K562 (cell line): ENCODE results near the gene TAF1A. TPM values are rescaled to one million over a fixed set of nuclear protein-coding genes. Genes with fewer than 3 reads are reported as not detected.

Experiments
- ATAC-seq: fragments of 200-7000 bp; cut with Tn5 transposase; 3 replicates; pipeline ENCODE4 v1.9.1; 2020; ENCODE audit warnings: moderate library complexity
- BruUV-seq: library from RNA; stranded (reverse); fragments of 400-500 nt; replicated peaks from 2 replicates; lab custom pipeline; 2021; lab: Mats Ljungman, UMichigan
- CTCF ChIA-PET: fragments of 300-600 bp; formaldehyde crosslinking; extraction: SDS; loops from one replicate; lab custom pipeline; 2021; ENCODE audit warnings: low intra/inter-chr PET ratio; lab: Yijun Ruan, JAX
- POLR2A ChIA-PET: fragments of 300-600, 350-650 bp; sonication (Branson Sonifier 250); formaldehyde crosslinking; extraction: SDS; loops from one replicate; lab custom pipeline; 2021; ENCODE audit warnings: antibody characterized with exemption, inconsistent platforms; lab: Yijun Ruan, JAX
- DNase-seq, 4 experiments: peaks; one replicate each; pipeline versions ENCODE4 v3.0.0 to v3.0.0-alpha.2; 2011 to 2018; ENCODE audit warnings: low spot score in 3 of 4, mixed read lengths in 3 of 4; ENCODE audit errors: extremely low read depth in 1 of 4
- FAIRE-seq: peaks from 2 replicates; lab custom pipeline; 2011; peaks lifted over from hg19 to GRCh38; lab: Jason Lieb, UNC
- H2AFZ ChIP-seq: 2 replicates; pipeline ENCODE4 v1.6.0; 2011; ENCODE audit warnings: low read depth, low read length, control low read depth, inconsistent platforms
- H3K27ac ChIP-seq: fragments of 200-600 bp; 3 replicates; pipeline ENCODE4 v1.8.0; 2011; ENCODE audit warnings: low read depth, mild to moderate bottlenecking, control low read depth, inconsistent platforms, low read length, moderate library complexity, mixed read lengths; ENCODE audit errors: extremely low read depth
- H3K27me3 ChIP-seq, 2 experiments: fragments of 300-600 bp in 1 of 2; 2 replicates in 1 of 2; 3 replicates in 1 of 2; pipeline versions ENCODE4 v1.6.0 to v1.8.0; 2011; ENCODE audit warnings: inconsistent platforms in 2 of 2, low read length in 2 of 2, mild to moderate bottlenecking in 1 of 2, mixed read lengths in 1 of 2, moderate library complexity in 1 of 2; ENCODE audit not compliant: control insufficient read depth in 2 of 2, insufficient read depth in 2 of 2
- H3K36me3 ChIP-seq: fragments of 300-600 bp; 3 replicates; pipeline ENCODE4 v1.8.0; 2011; ENCODE audit warnings: mild to moderate bottlenecking, low read length, inconsistent platforms; ENCODE audit not compliant: control insufficient read depth, insufficient read depth
- H3K4me1 ChIP-seq, 2 experiments: fragments of 200-600 bp in 1 of 2; replicated peaks in 1 of 2; 2 replicates in 1 of 2; 3 replicates in 1 of 2; pipeline versions ENCODE4 v1.5.1 to v1.8.0; 2011; ENCODE audit warnings: inconsistent platforms in 2 of 2, low read length in 2 of 2, mild to moderate bottlenecking in 1 of 2, mixed read lengths in 1 of 2, moderate library complexity in 1 of 2; ENCODE audit not compliant: control insufficient read depth in 2 of 2, insufficient read depth in 2 of 2
- H3K4me2 ChIP-seq: 2 replicates; pipeline ENCODE4 v1.6.1; 2011; ENCODE audit warnings: low read length, control low read depth, inconsistent platforms, mixed read lengths; ENCODE audit not compliant: insufficient read depth
- H3K4me3 ChIP-seq: fragments of 200-600 bp; sonication (generic), shearing (Covaris generic); 2 replicates; pipeline ENCODE4 v1.5.1; 2016; ENCODE audit warnings: control low read depth, inconsistent platforms
- H3K79me2 ChIP-seq: fragments of 200-600 bp; 3 replicates; pipeline ENCODE4 v1.8.0; 2011; ENCODE audit warnings: low read length, inconsistent platforms; ENCODE audit not compliant: control insufficient read depth, insufficient read depth
- H3K9ac ChIP-seq, 2 experiments: 2 replicates each; pipeline versions ENCODE4 v1.6.0 to v1.6.1; 2011; ENCODE audit warnings: low read depth in 2 of 2, low read length in 2 of 2, control low read depth in 1 of 2, inconsistent platforms in 1 of 2, mild to moderate bottlenecking in 1 of 2, mixed read lengths in 1 of 2; ENCODE audit not compliant: insufficient read depth in 1 of 2
- H3K9me1 ChIP-seq: one replicate; pipeline ENCODE4 v1.6.0; 2011; ENCODE audit warnings: inconsistent platforms, mild to moderate bottlenecking, low read length, moderate library complexity; ENCODE audit not compliant: control insufficient read depth, insufficient read depth
- H3K9me3 ChIP-seq: replicated peaks from 2 replicates; pipeline ENCODE4 v1.5.1; 2011; ENCODE audit warnings: low read depth, low read length, inconsistent platforms; ENCODE audit not compliant: control insufficient read depth, insufficient read depth
- H4K20me1 ChIP-seq: replicated peaks from 2 replicates; pipeline ENCODE4 v1.6.1; 2011; ENCODE audit warnings: low read length, inconsistent platforms, mixed read lengths; ENCODE audit not compliant: control insufficient read depth, insufficient read depth
- CBX3 ChIP-seq, 2 experiments: IDR thresholded peaks; 1 replicate in 1 of 2; 2 replicates in 1 of 2; pipeline ENCODE4 v1.6.1; 2012; ENCODE audit warnings: inconsistent platforms in 2 of 2, low read length in 2 of 2, borderline replicate concordance in 1 of 2, control low read depth in 1 of 2
- ELF1 ChIP-seq: fragments of 200-800 bp; sonication (Bioruptor generic); IDR thresholded peaks from 2 replicates; pipeline ENCODE4 v1.6.1; 2016; ENCODE audit warnings: missing genetic modification characterization, missing compliant biosample characterization
- GTF2B ChIP-seq: IDR thresholded peaks from 2 replicates; pipeline ENCODE4 v1.6.1; 2011; ENCODE audit not compliant: insufficient read length; ENCODE audit errors: extremely low read depth
- KDM5B ChIP-seq: fragments of 200-600 bp; sonication (generic); IDR thresholded peaks from 2 replicates; pipeline ENCODE4 v1.6.1; 2012; ENCODE audit warnings: low read depth, mild to moderate bottlenecking, moderate library complexity, low read length, control low read depth, inconsistent platforms; ENCODE audit not compliant: insufficient replicate concordance
- NR2F6 ChIP-seq: fragments of 450-650 bp; formaldehyde crosslinking; IDR thresholded peaks from 2 replicates; pipeline ENCODE4 v1.4.0; 2020; ENCODE audit warnings: mild to moderate bottlenecking
- PTBP1 ChIP-seq: fragments of 200-400 bp; formaldehyde crosslinking; IDR thresholded peaks from 2 replicates; pipeline ENCODE4 v1.6.1; 2017; ENCODE audit warnings: low read depth, low read length
- SRF ChIP-seq, 2 experiments: fragments of 250-450, 450-650 bp in 1 of 2; sonication (Bioruptor Pico) in 1 of 2; sonication (generic) in 1 of 2; formaldehyde crosslinking; IDR thresholded peaks; 2 replicates each; pipeline versions ENCODE4 v1.5.0 to v1.5.1; 2020 to 2022; ENCODE audit warnings: mild to moderate bottlenecking in 1 of 2, missing genetic modification reagents in 1 of 2
- TFAP4 ChIP-seq: sonication (generic); formaldehyde crosslinking; IDR thresholded peaks from 2 replicates; pipeline ENCODE4 v1.8.0; 2022; ENCODE audit warnings: missing genetic modification reagents, mild to moderate bottlenecking, moderate library complexity, borderline replicate concordance
- ZBTB40 ChIP-seq, 2 experiments: fragments of 450-650 bp in 1 of 2; sonication (generic) in 1 of 2; formaldehyde crosslinking in 1 of 2; IDR thresholded peaks; 2 replicates each; pipeline versions ENCODE4 v1.7.1 to v1.9.0; 2016 to 2022; ENCODE audit warnings: inconsistent platforms in 1 of 2, mild to moderate bottlenecking in 1 of 2, missing genetic modification reagents in 1 of 2
- WGBS: fragments of 100-300 bp; shearing (Covaris generic); methylation state at CpG from one replicate; pipeline ENCODE4 v1.1.6; 2016; ENCODE audit warnings: low coverage, mixed read lengths; ENCODE audit not compliant: insufficient coverage; ENCODE audit errors: missing lambda C conversion rate; 5-methylcytosine and 5-hydroxymethylcytosine counted together
- in situ Hi-C: fragments of 300-500 bp; cut with MboI; formaldehyde crosslinking; loops from 4 replicates; pipeline ENCODE4 v1.15.0; 2018; ENCODE audit warnings: inconsistent platforms, mixed read lengths
- intact Hi-C: fragments of 100-400 bp; cut with micrococcal nuclease; formaldehyde crosslinking; loops from 2 replicates; pipeline ENCODE4 v1.14.2; 2022
- polyA plus RNA-seq, 8 experiments: library from polyadenylated mRNA; depleted of rRNA in 4 of 8; stranded (reverse) in 5 of 8; unstranded in 3 of 8; fragments of >200 nt; fragmentation: Nextera tagmentation in 2 of 8; fragmentation: Illumina TruSeq in 1 of 8; extraction: Ambion mirVana in 2 of 8; extraction: Trizol in 1 of 8; gene quantifications; 2 replicates each; pipeline versions ENCODE4 v1.2.1 to v1.2.3, GENCODE V29; 2011 to 2014; ENCODE audit warnings: inconsistent platforms in 1 of 8, missing spikeins in 1 of 8
- total RNA-seq, 7 experiments: library from RNA; depleted of rRNA in 6 of 7; stranded (reverse); fragments of >200 nt in 6 of 7; fragmentation: Illumina TruSeq in 2 of 7; extraction: Trizol in 2 of 7; gene quantifications; 2 replicates each; pipeline versions ENCODE4 v1.2.1 to v1.2.3, GENCODE V29; 2011 to 2021; ENCODE audit warnings: low replicate concordance in 1 of 7

Gene TAF1A
- total and polyA plus RNA-seq, 9 of the 15 experiments (the other 6 are each of a cell fraction or from before 2014, with no cell fraction given), result 17.8 to 36.8 (median 25.3) TPM

GRCh38 chr1:222618880-222619596, 29.3 kb upstream of the TAF1A start:
- intact Hi-C loops, result loop anchor here (2.0 kb wide), 2 partner anchors 24 to 30 kb away; partner anchors contain the start of gene TAF1A
- Histone ChIP-seq H4K20me1 (peaks cover 13% of the 10 kb centered on the region), H3K9me1 (no peaks in the 10 kb centered on the region), H3K27ac (peak overlapping the region; percentile 84; the same call in 2 of the 3 replicates), H3K27me3 (no peaks in the 10 kb centered on the region), H3K4me1 (peaks cover 8 to 14% of the 10 kb centered on the region in 2 experiments; a peak in 4 of 5 replicates), H3K9ac (peak overlapping the region; percentile 72 to 96), H3K36me3 (peaks cover 29% of the 10 kb centered on the region), H2AFZ (peak overlapping the region; percentile 82), H3K4me2 (peak overlapping the region; percentile 90), H3K9me3 (no peaks in the 10 kb centered on the region), H3K79me2 (peaks cover 34% of the 10 kb centered on the region), H3K4me3 (peak overlapping the region; percentile 86)
- 3% methylated on average over 20 of the region's 20 CpGs for WGBS
- TSS peak; percentile 49 for BruUV-seq
- FAIRE-seq (peak; percentile 15), DNase-seq (peak; percentile 40 to 67 (median 48)), ATAC-seq (peak; percentile 80)
- in situ Hi-C loops, result no loop called here
- ChIA-PET CTCF (no interaction called here), POLR2A (no interaction called here)
- TF ChIP-seq KDM5B (peak; percentile 14), CBX3 (IDR thresholded peaks at IDR 0.05; ENCODE audit: borderline replicate concordance in 1 of 2, low read length in 2 of 2) (no peak), NR2F6 (CRISPR knock-in tag) (no peak), SRF (CRISPR knock-in tag; IDR thresholded peaks at IDR 0.05) (no peak), PTBP1 (no peak), ELF1 (tag) (peak; percentile 29; the same call in 1 of the 2 replicates), GTF2B (no peak), ZBTB40 (IDR thresholded peaks at IDR 0.05) (peak; percentile 24; the same call in 1 of the 2 replicates), ZBTB40 (CRISPR knock-in tag; IDR thresholded peaks at IDR 0.05) (no peak), TFAP4 (CRISPR knock-in tag) (peak; percentile 58; the same call in 1 of the 2 replicates)
